ENCODE data around the gene CDK17. TPM values are rescaled to one million over a fixed set of nuclear protein-coding genes. Genes with fewer than 3 reads are reported as not detected.

CDK17 gene
- total and polyA plus RNA-seq, 2 donors (not counting 1 experiment from before 2014, with no cell fraction given) = 15.6 to 87.8 TPM

GRCh38 chr12:96368687-96369086, 31.6 kb downstream of the CDK17 start:
- Mint-ChIP-seq H3K27me3 (no peaks in the 10 kb centered on the region), H3K9me3 (ENCODE audit: insufficient read depth) (no peaks in the 10 kb centered on the region), H3K27ac (no peak overlapping the region), H3K4me1 (peaks cover 57% of the 10 kb centered on the region), H3K4me3 (no peak overlapping the region)
- TF ChIP-seq EZH2 (IDR thresholded peaks at IDR 0.05; ENCODE audit: borderline replicate concordance, insufficient read depth, low read depth, low read length, poor library complexity, severe bottlenecking) (no peak), CTCF (IDR thresholded peaks at IDR 0.05) (no peak)
- H3K4me1 ChIP-seq (ENCODE audit: control insufficient read depth in 2 of 2, insufficient read depth in 2 of 2, low read length in 2 of 2) = peaks cover 3 to 11% of the 10 kb centered on the region in 2 donors
- H3K9me3 ChIP-seq (ENCODE audit: control extremely low read depth in 1 of 3, control insufficient read depth in 2 of 3, insufficient read depth in 1 of 3, low read length in 2 of 3) = no peaks in the 10 kb centered on the region
- H3K79me2 ChIP-seq (ENCODE audit: control insufficient read depth, insufficient read depth, low read length) = peaks cover 98% of the 10 kb centered on the region
- DNase-seq (no peak), ATAC-seq (ENCODE audit: low read depth) (no peak)
- H3K27me3 ChIP-seq (replicated peaks in 1 of 4; ENCODE audit: control extremely low read depth in 1 of 4, control insufficient read depth in 3 of 4, insufficient read depth in 4 of 4, low read length in 3 of 4) = no peaks in the 10 kb centered on the region
- ChIA-PET CTCF (interaction anchor here (1.2 kb wide), 1 partner anchor 12 kb away, joined by 3 read pairs; no protein-coding TSS in a partner anchor), POLR2A (no interaction called here)
- H3K36me3 ChIP-seq (replicated peaks in 1 of 2; ENCODE audit: control extremely low read depth in 1 of 2, control insufficient read depth in 1 of 2, extremely low read depth in 1 of 2, insufficient read depth in 2 of 2, low read length in 1 of 2) = peaks cover 0 to 2% of the 10 kb centered on the region in 2 experiments
- no peak overlapping the region for H2AFZ ChIP-seq (ENCODE audit: insufficient read depth, low read depth, low read length, poor library complexity, severe bottlenecking)
- intact Hi-C loops (cut with micrococcal nuclease) = loop anchor here (5.0 kb wide), 1 partner anchor 41 kb away; no protein-coding TSS in a partner anchor
- no peak overlapping the region for H3K4me3 ChIP-seq (ENCODE audit: control extremely low read depth in 1 of 5, extremely low read depth in 1 of 5, insufficient read depth in 1 of 5, low read depth in 2 of 5, low read length in 4 of 5)
- peaks cover 66% of the 10 kb centered on the region for H4K20me1 ChIP-seq (ENCODE audit: control insufficient read depth, insufficient read depth, low read length, poor library complexity, severe bottlenecking)
- H3K4me2 ChIP-seq (replicated peaks; ENCODE audit: low read depth, low read length, poor library complexity, severe bottlenecking) = no peak overlapping the region
- no CpG with 5 or more reads among the region's 1 CpG for WGBS (ENCODE audit: insufficient coverage)
- H3K27ac ChIP-seq (ENCODE audit: low read length in 2 of 2) = no peak overlapping the region
- no peak overlapping the region for H3K9ac ChIP-seq (ENCODE audit: low read length)

- ChIA-PET POLR2A (no interaction called here), CTCF (interaction anchor here (1.2 kb wide), 1 partner anchor 11 kb away, joined by 3 read pairs; no protein-coding TSS in a partner anchor)
- no peak for TF ChIP-seq EZH2 (IDR thresholded peaks at IDR 0.05; ENCODE audit: borderline replicate concordance, insufficient read depth, low read depth, low read length, poor library complexity, severe bottlenecking)
- no peak for TF ChIP-seq CTCF (IDR thresholded peaks at IDR 0.05)
- Mint-ChIP-seq H3K4me1 (peaks cover 54% of the 10 kb centered on the region), H3K9me3 (ENCODE audit: insufficient read depth) (no peaks in the 10 kb centered on the region), H3K27me3 (no peaks in the 10 kb centered on the region), H3K27ac (no peak overlapping the region), H3K4me3 (no peak overlapping the region)
- ATAC-seq (ENCODE audit: low read depth) (no peak), DNase-seq (no peak)
- Histone ChIP-seq H3K27ac (ENCODE audit: low read length in 2 of 2) (no peak overlapping the region), H3K9me3 (ENCODE audit: control extremely low read depth in 1 of 3, control insufficient read depth in 2 of 3, insufficient read depth in 1 of 3, low read length in 2 of 3) (no peaks in the 10 kb centered on the region), H2AFZ (ENCODE audit: insufficient read depth, low read depth, low read length, poor library complexity, severe bottlenecking) (no peak overlapping the region), H3K4me3 (ENCODE audit: control extremely low read depth in 1 of 5, extremely low read depth in 1 of 5, insufficient read depth in 1 of 5, low read depth in 2 of 5, low read length in 4 of 5) (no peak overlapping the region), H3K4me2 (replicated peaks; ENCODE audit: low read depth, low read length, poor library complexity, severe bottlenecking) (no peak overlapping the region), H3K27me3 (replicated peaks in 1 of 4; ENCODE audit: control extremely low read depth in 1 of 4, control insufficient read depth in 3 of 4, insufficient read depth in 4 of 4, low read length in 3 of 4) (no peaks in the 10 kb centered on the region), H4K20me1 (ENCODE audit: control insufficient read depth, insufficient read depth, low read length, poor library complexity, severe bottlenecking) (peaks cover 66% of the 10 kb centered on the region), H3K4me1 (ENCODE audit: control insufficient read depth in 2 of 2, insufficient read depth in 2 of 2, low read length in 2 of 2) (peaks cover 3 to 11% of the 10 kb centered on the region in 2 donors), H3K79me2 (ENCODE audit: control insufficient read depth, insufficient read depth, low read length) (peaks cover 98% of the 10 kb centered on the region), H3K36me3 (replicated peaks in 1 of 2; ENCODE audit: control extremely low read depth in 1 of 2, control insufficient read depth in 1 of 2, extremely low read depth in 1 of 2, insufficient read depth in 2 of 2, low read length in 1 of 2) (peaks cover 0 to 2% of the 10 kb centered on the region in 2 experiments), H3K9ac (ENCODE audit: low read length) (no peak overlapping the region)
- intact Hi-C loops (cut with micrococcal nuclease) = loop anchor here (5.0 kb wide), 1 partner anchor 41 kb away; no protein-coding TSS in a partner anchor
- no CpG with 5 or more reads among the region's 2 CpGs for WGBS (ENCODE audit: insufficient coverage)
These were observed 32.0 kb downstream of the CDK17 start for GRCh38 chr12:96368233-96368632.

All from B cell (primary cell).